HG03159 (cell line): Measurements from ENCODE around the gene PAQR5.
"Not testable (repeated sequence)": the region's sequence is repeated elsewhere in the genome, so short reads cannot be mapped to it uniquely, and the experiment has no call there.

Source experiments
- ATAC-seq: cut with Tn5 transposase; IDR thresholded peaks from one replicate; pipeline ENCODE4 v1.9.1; 2021; ENCODE audit warnings: mild to moderate bottlenecking, moderate library complexity; ENCODE audit not compliant: unreplicated experiment

The PAQR5 gene

GRCh38 chr15:69346112-69346511 is 47.4 kb downstream of the PAQR5 start:
- no peak for ATAC-seq

- no peak for ATAC-seq
Measured at GRCh38 chr15:69351333-69351732, 52.6 kb downstream of the PAQR5 start.

- no peak for ATAC-seq
Measured at GRCh38 chr15:69351884-69352283, 53.2 kb downstream of the PAQR5 start.

- ATAC-seq = no peak
Measured at GRCh38 chr15:69357773-69358771, 59.4 kb downstream of the PAQR5 start.

- no peak for ATAC-seq
Measured at GRCh38 chr15:69358850-69359249, 60.1 kb downstream of the PAQR5 start.

GRCh38 chr15:69359722-69360121 is 61.0 kb downstream of the PAQR5 start:
- ATAC-seq = no peak

- no peak for ATAC-seq
Measured at GRCh38 chr15:69360642-69361041, 61.9 kb downstream of the PAQR5 start.

GRCh38 chr15:69367236-69367635 is 68.5 kb downstream of the PAQR5 start:
- no peak for ATAC-seq

GRCh38 chr15:69369631-69370030 is 70.9 kb downstream of the PAQR5 start:
- no peak for ATAC-seq

GRCh38 chr15:69373406-69373805 is 74.7 kb downstream of the PAQR5 start:
- no peak for ATAC-seq

GRCh38 chr15:69375151-69375790 is 76.6 kb downstream of the PAQR5 start:
- no peak for ATAC-seq

GRCh38 chr15:69377216-69377970 is 78.7 kb downstream of the PAQR5 start:
- no peak for ATAC-seq

GRCh38 chr15:69380100-69380725 is 81.5 kb downstream of the PAQR5 start:
- ATAC-seq = no peak

GRCh38 chr15:69380726-69381105 is 82.0 kb downstream of the PAQR5 start:
- no peak for ATAC-seq

- ATAC-seq = not testable (repeated sequence)
Measured at GRCh38 chr15:69382176-69382575, 83.5 kb downstream of the PAQR5 start.

- not testable (repeated sequence) for ATAC-seq
Measured at GRCh38 chr15:69384066-69384465, 85.4 kb downstream of the PAQR5 start.

GRCh38 chr15:69384626-69385598 is 86.2 kb downstream of the PAQR5 start:
- no peak for ATAC-seq

GRCh38 chr15:69385831-69386230 is 87.1 kb downstream of the PAQR5 start:
- no peak for ATAC-seq

GRCh38 chr15:69386284-69386683 is 87.6 kb downstream of the PAQR5 start:
- ATAC-seq = no peak

GRCh38 chr15:69388260-69388705 is 89.6 kb downstream of the PAQR5 start:
- no peak for ATAC-seq
